Brain pericyte (primary cell): Measurements from ENCODE around the gene PTPN14.

Source experiments
- DNase-seq: peaks from one replicate; pipeline ENCODE4 v3.0.0-alpha.2; 2012; ENCODE audit warnings: low read depth, low spot score

The PTPN14 gene

DNA sequence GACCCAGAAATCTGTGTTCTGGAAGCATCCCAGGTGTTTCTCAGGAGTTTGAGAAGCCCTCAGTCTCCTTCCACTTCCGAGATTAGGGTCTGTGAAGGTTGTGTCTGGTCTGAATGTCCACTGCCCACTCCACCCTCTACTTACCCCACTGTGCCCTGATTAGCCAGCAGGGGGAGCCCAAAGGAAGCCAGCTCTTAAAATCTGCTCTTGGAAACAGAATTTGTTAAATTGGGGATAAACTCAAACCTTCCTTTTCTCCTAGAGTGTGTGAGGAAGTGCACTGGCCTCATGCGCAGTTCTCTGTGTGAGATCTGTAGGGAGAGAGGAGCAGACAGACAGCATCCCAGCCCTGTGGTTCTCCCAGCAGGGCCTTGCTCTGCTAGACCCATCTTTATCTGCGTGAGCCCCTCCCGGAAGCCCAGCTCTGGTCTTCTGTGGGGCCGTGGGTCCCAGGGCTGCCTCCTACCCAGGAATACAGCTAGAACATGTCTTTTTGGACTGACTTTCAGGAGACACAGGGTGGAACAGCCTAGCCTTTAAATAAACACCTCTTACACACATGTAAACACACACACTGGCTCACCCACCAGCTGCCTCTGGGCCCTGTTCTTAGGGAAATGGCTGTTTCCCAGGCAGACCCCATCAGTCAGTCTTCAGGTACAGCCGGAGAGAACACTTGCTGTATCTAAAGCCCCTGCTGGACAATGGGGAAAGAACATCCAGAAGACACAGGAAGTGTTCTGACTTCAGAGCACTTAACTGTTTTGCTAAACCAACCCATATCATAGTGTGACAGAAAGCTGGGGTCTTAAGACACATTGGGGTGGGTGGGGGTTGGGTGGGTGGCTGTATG is 218.2 kb downstream of the PTPN14 start:
- peak; percentile 18 for DNase-seq

DNA sequence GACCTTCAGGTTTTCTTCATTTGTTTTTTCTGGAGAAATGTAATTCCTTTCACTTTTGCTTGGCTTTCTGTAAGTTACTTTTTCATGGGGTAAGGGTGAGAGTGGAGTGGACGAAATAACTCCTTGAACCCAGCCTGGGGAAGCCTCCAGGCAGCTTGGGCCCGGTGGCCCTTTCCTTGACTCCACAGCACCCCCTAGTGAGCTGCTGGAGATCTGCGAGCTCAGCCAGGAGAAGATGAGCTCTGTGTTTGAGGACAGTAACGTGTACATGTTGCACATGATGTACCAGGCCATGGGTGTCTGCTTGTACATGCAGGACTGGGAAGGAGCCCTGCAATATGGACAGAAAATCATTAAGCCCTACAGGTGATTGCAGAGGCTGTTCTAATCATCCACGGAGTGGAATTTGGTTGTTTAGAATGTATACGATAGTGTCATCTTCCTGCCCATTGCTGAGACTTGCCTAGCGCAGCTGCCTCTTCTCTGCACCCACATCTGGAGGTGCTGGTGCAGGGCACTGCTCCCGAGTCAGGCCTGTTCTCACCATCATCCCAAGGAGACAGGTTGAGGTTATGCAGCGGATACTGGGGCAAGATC is 219.5 kb downstream of the PTPN14 start:
- no peak for DNase-seq

DNA sequence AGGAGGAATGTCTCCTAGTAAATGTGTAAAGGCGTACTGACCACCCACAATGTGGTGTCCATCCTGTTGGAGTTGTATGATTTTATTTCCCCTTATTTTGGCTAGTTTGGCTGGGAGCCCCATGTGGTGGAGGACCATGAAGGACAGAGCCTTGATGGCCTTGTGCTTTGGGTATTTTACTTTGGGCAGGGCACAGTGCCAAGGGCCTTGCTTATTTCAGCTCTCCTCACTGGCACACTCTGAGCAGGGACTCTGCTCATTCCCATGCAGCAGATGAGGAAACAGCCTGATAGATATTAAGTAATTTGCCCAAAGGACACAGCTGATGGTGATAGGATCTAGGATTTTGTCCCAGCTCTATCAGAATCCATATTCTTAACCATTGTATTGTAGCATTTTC is 220.2 kb downstream of the PTPN14 start:
- DNase-seq = no peak

DNA sequence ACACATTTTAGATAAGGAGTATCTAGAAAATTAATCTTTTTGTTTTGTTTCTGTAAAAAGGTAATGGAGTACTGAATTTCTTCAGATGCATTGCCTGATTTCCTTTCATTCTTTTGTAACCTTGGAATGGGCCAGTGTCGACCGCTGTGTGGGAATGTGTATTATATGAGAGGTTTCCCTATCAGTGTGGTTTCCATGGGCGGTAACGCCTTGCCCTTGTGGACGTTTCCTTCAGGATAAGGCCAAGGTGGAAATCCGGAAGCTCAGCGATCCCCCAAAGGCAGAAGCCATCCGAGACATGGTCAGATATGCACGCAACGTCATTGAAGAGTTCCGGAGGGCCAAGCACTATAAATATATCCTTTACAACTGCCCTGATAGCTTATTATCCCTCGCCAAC is 220.7 kb downstream of the PTPN14 start:
- no peak for DNase-seq

DNA sequence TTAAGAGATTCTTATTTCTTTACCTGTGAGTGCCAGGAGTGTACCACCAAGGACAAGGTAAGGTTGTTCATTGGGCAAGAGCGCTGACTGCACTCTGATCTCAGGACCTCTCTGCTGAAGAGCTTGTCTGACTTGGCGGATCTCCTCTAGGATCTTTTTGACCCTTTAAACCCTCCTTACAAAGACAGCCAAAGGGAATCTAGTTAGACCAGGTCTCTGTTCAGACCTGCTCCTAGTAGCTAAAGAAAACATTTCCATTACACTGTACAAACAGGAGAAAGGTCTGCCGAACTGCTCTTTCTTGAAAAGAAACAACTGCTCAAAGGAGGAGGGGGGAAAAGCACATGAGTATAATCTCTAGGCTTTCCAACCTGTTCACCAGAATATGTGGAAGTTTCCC is 221.2 kb downstream of the PTPN14 start:
- no peak for DNase-seq

DNA sequence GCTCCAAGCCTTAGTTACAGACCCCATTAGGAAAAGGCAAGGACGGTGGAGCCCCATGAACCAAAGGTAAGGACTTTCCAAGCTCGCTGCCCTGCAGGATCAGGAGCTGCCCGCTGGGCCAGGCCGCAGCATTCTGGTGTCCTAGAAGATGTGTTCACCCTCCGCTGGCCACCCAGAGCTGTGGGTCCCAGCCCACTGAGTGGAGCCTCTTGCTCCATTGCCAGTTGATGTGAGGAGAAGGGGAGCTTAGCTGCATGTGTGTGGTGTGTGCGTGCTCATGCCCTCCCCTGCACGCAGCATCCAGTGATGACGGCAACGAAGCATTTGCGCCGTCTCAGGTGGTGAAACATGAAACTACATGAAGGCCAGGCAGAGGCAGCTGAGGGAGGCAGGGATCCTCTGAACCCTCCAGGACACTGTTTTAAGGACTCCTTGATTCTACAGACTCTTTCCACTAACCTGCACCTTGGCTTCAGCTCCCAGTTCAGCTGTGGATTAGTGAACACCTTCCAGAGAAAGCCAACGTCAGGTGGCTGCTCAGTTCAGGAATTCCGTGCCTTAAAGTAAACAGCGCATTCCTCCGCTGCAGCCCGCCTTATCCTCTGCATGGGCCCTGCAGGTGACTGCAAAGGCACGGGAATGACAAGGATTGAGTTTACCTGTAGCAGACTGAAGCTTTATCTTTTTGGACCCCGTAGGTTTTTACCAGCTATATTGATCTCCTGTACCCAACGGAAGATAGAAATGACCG is 221.8 kb downstream of the PTPN14 start:
- no peak for DNase-seq

DNA sequence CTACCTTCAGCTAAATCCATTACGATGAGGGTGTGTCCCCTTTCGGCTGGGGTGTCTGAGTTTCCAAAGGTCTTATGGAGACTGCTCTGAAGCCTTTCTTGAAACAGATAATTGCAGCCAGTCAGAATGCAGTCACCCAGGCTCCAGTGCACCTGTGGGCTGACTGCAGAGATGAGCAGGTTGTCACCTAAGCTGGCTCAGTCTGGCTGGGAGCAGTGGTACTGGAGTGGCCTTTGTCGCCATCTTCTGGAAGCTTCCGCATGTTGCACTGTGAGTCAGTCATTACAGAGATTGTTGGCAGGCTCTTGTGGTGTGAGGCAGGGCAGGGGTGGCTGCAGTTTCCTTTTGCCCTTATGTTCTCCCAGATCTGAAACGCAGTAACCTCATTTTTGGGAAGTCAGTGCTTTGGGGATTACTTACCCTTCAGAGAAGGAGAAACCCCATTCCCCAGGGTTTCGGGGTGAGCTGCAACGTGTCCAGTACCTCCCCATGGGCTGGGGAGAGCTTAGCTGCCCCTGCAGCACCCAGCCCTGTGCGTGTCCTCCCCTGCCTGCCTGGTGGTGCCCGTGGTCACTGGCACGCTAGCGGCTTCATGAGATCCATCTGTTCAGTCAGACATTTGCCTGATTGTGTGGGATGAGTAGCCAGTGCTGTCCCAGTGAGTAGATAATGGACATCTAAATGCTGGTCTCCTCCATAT is 222.5 kb downstream of the PTPN14 start:
- DNase-seq = peak; percentile 47

DNA sequence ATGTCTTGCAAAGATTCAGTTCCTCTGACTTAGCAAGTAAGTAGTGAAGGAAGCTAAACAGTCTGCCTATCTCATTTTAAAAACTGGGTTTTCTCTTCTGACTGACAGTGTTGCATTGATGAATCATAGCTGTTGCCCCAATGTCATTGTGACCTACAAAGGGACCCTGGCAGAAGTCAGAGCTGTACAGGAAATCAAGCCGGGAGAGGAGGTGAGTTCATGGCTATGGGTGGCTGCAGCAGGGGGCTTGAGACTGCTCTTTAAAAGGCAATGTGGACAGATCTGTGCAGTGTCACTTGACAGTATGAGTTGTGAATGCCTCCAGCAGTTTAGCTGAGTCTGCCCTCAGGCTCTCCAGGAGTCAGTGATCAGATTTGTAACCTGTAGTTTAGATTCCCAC is 223.9 kb downstream of the PTPN14 start:
- no peak for DNase-seq

DNA sequence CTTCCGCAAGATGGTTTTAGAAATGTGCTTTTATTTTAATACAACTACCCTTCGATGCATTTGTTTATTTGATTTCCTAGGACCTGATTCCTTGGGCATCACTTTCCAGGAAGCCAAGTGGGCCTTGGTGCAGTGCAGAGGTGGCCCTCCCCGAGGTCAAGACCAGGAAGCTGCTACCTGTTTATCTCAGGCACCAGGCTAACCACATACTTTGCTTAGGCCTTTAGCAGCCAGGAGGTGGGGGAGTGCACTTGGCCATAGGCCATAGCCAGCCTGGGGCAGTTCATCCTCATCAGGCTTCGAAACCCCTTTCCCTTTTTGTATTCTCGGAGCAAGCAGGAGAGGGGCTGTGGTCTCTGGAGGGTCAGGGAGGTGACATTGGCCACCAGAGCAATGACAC is 225.0 kb downstream of the PTPN14 start:
- no peak for DNase-seq

DNA sequence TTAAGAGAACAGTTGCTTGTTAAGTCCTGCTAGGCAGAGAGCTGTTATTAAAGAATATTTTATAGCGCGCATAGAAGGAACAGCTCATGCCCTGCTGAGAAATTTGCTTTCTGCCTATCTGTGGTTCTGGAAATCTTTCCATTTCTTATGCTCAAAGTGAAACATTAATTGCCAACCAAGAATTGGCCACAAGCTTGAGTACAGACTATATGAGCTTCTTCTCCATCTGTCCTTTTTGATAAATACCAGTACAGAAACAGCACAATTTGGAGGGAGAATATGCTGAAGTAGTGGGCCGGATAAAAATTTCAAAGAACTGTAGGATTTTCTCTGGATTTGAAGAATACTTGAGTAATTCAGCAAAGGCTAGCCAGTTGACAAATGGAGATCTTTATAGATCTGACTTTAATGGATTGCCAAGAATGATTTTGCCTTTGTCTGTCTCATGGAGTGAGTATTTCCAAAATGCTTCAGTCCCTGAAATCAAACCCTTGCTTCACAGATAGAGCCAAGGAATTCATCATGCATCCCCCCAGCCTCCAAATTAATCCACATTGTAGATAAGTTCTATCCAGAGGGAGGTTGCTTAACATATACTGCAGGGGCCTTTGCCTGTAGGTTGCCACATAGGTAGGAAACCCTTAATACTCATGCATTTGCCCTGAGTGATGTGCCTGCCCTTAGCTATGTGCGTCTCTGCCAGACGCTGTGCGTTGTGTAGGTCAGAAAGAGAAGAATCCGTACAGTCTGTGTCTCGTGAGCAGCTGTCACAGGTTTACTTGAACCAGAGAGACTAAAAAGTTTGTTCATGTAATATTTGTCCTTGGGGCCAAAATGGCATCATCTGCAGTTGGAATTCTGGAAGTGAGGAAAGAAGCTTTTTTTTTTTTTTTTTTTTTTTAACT is 226.3 kb downstream of the PTPN14 start:
- DNase-seq = no peak

DNA sequence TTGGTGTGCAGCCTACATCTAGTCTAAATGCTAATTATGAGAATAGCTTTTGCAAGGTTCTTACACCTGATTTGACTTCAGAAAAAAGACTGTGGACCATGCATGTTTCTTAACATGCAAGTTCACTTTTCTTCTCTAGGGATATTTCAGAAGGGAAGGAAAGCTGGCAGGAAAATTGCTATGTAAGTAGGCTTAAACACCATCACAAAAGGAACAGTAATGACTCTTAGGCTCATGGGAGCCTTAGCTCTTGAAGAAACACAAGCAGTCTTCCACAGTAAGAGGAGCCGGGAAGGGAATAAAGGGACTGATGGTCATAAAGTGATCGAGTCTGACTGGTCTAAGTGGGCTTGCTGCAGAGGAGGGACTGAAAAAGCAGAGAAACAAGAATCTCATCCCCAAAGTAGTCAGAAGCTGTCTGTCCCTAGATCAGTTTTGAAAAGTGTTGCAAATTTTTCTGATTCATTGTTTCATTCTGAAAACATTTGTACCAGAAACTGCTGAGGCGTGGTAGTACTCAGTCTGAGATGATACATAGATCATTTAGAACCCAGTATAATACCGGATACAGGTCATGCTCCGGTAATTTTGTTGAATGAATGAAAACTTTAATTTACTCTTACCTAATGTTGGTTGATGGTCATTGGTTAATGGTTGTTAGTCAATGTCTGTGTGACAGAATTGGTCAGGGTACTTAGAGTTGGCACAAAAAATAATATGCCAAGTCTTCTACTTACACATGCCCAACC is 229.5 kb downstream of the PTPN14 start:
- DNase-seq = no peak

DNA sequence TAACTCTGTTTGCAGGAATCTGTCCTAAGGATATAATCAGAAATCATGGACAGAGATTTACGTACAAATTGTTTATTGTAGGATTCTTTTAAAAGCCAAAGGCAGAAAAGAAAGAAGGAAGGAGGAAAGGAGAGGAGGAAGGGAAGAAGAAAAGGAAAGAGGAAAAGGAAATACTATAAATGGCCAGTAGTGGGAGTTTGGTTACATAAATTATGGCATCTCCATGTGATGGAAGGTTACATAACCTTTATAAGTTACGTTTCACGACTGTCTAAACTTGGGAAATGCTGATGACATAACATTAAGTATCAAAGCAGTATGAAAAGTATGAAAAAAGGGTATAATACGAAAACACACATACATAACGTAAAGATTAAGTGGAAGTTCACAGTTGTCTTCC is 231.5 kb downstream of the PTPN14 start:
- no peak for DNase-seq

DNA sequence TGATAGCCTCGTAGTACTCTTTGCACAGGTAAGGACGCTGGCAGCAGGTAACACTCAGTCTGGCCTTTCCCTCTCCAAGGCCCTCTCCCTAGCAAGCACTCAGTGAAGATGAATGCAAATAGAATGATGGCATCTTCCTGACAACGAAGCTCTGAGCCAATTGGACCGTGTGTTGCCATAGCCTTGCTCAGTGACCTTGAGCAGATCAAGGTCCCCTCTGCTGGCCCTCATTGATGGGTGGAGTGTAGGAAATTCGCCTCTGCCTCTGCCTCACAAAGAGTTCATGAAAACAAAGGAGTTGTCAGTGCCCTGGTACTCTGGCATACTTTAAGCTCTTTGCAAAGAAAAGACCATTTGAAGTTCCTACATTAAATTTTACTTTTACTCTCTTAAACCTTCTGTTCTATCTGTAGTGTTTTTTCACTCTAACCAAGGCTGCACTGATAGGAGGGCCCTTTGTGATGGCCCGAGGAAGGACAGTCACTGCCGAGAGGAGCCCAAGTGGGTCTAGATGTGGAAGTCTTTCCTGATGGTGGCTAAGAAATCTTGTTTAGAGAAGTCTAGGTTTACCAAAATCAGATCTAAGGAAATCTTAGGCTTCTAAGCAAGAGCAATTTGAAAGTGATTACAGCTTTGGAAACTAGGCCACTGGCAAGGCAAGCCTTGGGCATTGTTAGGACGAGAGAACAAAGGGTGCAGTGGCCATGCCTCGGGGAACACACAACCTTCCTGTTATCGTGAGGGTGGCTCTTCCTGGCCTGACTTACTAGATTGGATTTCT is 232.3 kb downstream of the PTPN14 start:
- DNase-seq = no peak

DNA sequence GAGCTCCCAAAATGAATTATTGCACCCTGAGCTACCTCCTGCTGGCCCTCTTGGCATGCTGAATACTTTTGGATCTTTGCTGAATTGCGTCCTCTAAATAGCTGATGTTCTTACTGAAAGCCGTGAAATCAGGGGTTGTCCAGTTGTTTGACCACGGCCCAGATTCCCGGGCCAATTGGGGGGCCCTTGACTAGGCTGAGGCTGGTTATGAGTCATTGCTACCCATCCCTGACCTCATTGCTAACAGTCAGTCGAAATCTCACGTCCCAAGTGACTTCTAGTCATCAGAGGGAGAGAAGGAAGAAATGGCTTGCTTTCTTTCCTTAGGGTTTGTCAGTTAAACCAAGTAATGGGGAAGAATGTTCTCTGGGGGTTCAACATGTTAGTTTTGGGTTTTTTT is 233.0 kb downstream of the PTPN14 start:
- DNase-seq = no peak

DNA sequence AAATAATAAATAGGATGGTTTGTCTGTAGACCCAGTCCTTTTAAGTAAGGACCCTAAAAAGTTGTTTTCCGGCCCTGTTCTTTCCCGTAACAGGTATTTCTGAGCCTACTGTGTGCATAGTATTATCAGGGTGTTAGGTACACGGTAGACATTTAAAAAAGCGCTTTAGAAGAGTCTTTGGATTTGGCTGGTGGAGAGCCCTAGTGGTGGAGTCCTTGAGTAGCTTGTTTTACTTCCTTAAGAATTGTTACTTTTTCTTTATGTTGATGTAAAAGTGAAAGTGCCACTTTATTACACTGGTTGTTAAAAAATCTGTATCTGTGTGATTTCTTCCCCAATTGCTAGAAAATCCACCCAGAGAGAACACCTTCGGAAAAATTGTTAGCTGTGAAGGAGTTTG is 233.7 kb downstream of the PTPN14 start:
- no peak for DNase-seq

DNA sequence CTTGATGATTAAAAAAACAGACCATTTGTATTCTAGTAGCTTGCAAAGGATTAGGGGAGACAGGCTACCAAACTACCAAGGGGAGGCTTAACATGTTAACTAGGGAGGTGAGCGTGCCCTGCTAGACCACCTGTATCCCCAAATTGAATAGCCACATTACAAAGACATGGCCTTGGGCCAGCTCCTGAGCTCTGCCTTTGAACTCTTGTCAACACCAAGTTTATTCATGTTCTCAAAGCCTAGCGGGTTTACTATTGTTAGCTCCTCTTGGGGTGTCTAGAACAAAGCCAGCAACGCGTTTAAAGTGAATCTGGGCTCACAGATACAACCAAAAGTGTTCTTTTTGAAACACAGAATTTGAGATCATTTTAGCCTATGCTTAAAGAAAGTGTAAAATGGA is 234.1 kb downstream of the PTPN14 start:
- DNase-seq = no peak

DNA sequence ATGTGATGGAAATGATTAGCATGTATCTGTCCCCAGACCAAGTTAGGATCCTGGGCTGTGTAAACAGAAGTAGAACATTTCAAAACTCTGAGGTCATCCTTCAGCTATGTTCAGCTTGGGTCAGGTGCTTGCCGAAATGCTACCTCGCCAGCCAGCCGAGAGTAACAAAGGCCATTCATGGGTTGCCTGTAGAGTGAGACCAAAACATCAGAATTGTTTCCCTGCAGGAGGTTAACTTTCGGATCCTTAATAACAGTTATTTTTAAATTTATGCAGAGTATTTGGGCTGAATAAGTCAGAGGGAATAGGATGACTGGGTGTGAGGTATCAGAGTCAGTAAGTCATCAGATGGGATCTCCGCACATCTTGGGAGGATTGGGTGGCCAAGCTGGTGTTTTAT is 234.8 kb downstream of the PTPN14 start:
- no peak for DNase-seq

DNA sequence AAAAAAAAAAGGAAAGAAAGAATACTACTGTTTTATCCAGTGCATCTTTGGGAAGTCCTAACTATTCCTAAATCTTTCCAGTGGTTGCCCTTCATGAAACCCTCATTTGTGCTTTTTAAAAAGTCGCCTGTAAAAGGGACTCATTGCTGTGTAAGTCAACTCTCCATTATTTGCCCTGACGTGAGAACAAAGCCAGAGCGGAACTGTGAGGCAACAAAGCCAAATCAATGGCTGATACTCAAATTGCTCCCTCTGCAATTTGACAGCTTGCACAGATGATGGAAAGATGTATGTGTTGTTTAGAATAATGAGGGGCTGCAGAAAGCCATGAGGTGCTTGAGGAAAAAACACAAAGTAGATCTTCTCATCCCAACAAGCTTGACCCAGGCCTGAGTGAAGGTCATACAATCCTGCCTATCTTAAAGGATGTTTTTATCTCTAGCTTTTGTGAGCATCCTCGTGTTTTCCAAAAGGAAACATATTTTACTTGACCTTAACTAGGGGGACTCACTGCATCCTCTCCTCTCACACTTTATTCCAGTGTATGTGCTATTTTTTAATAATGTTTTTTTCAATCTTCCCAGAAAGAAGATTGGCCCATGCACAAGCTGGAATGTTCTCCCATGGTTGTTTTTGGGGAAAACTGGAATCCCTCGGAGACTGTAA is 237.1 kb downstream of the PTPN14 start:
- DNase-seq = no peak

DNA sequence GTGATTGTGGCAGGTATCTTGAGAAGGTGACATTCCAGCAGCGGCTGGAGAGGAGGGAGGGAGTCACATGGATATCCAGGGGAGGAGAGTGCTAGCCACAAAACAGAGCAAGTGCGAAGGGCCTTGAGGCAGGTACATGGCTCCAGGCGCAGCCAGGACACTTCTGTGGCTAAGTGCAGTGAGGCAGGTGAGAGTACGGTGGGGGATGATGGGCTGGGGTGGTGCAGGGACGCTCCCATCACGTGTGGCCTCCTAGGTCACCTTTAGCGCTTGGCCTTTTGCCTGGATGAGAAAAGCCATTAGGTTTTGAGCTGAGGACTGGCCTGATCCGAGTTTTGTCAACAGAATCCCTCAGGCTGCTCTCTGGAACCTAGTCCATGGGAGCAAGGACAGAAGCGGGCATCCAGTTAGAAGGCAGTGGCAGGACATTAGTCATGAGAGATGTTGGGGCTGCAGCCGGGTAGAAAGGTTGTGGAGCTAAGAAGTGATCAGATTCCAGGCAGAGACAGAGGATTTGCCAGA is 238.8 kb downstream of the PTPN14 start:
- DNase-seq = no peak
